Endothelial cell (in vitro differentiated cells): ENCODE data around the gene SHQ1. TPM values are rescaled to one million over a fixed set of nuclear protein-coding genes. Genes with fewer than 3 reads are reported as not detected.

ENCODE experiments used
- DNase-seq: peaks from one replicate; pipeline ENCODE4 v3.0.0; 2021; ENCODE audit warnings: low spot score
- H3K27ac Mint-ChIP-seq: one replicate; pipeline ENCODE4 v1.8.0; 2021; ENCODE audit warnings: mixed read lengths, inconsistent platforms; ENCODE audit not compliant: unreplicated experiment
- H3K27me3 Mint-ChIP-seq: one replicate; pipeline ENCODE4 v1.8.0; 2021; ENCODE audit warnings: mild to moderate bottlenecking, moderate library complexity, mixed read lengths, inconsistent platforms; ENCODE audit not compliant: unreplicated experiment
- H3K36me3 Mint-ChIP-seq: one replicate; pipeline ENCODE4 v1.8.0; 2021; ENCODE audit warnings: mild to moderate bottlenecking, low read depth, mixed read lengths, inconsistent platforms; ENCODE audit not compliant: unreplicated experiment
- H3K4me1 Mint-ChIP-seq: one replicate; pipeline ENCODE4 v1.8.0; 2021; ENCODE audit warnings: mild to moderate bottlenecking, mixed read lengths, inconsistent platforms; ENCODE audit not compliant: unreplicated experiment
- H3K4me3 Mint-ChIP-seq: one replicate; pipeline ENCODE4 v1.8.0; 2021; ENCODE audit warnings: mild to moderate bottlenecking, mixed read lengths, inconsistent platforms; ENCODE audit not compliant: unreplicated experiment
- H3K9me3 Mint-ChIP-seq: one replicate; pipeline ENCODE4 v1.8.0; 2021; ENCODE audit warnings: mixed read lengths, inconsistent platforms; ENCODE audit not compliant: unreplicated experiment
- total RNA-seq: library from RNA; stranded (reverse); fragmentation: NEBNext Ultra II Directional; extraction: Animal tissue kit (Norgen Biotek cat#: 25700); gene quantifications from one replicate; pipeline ENCODE4 v1.2.1, GENCODE V29; 2021; ENCODE audit not compliant: unreplicated experiment
- TF ChIP-seq, protein P1 (sequence below): fragments of 200-600 bp; sonication (generic); IDR thresholded peaks from one replicate; pipeline ENCODE4 v1.5.0; 2021; ENCODE audit warnings: antibody characterized with exemption; ENCODE audit not compliant: unreplicated experiment

The SHQ1 gene
- total RNA-seq, 1 donor from 2014 or later, result 26.9 TPM

DNA sequence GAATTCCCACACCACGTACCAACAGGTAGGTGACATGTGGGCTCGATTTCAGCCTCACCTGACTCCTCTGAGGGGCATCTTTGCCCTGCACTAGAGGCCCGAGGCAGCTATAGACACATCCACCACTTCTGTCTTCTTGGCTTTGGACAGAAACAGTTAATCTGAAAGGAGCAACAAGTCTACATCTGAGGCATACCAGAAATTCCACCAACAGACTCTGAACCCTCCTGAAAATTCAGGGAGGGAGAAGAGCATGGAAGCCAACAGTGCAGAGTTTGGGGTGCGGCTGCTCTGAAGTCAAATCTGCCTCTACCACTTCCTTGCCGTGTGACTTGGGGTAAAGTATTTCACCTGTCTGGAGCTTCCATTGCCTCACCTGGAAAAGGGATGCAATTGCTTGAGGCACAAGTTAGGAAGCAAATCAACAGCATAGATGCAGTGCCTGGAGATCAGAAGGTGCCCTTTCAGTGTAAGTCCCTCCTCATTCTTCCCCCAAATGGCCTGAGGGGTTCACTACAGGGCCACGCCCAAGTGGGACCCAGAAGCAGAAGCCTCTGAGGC lies 119.8 kb downstream of the SHQ1 start:
- H3K4me1 Mint-ChIP-seq, result peaks cover 28% of the 10 kb centered on the region
- H3K27me3 Mint-ChIP-seq, result peaks cover 2% of the 10 kb centered on the region
- peak overlapping the region; percentile 67 for H3K27ac Mint-ChIP-seq
- no peak for DNase-seq
- peaks cover 4% of the 10 kb centered on the region for H3K9me3 Mint-ChIP-seq
- H3K36me3 Mint-ChIP-seq, result peaks cover 5% of the 10 kb centered on the region
- TF ChIP-seq, protein P1, sequence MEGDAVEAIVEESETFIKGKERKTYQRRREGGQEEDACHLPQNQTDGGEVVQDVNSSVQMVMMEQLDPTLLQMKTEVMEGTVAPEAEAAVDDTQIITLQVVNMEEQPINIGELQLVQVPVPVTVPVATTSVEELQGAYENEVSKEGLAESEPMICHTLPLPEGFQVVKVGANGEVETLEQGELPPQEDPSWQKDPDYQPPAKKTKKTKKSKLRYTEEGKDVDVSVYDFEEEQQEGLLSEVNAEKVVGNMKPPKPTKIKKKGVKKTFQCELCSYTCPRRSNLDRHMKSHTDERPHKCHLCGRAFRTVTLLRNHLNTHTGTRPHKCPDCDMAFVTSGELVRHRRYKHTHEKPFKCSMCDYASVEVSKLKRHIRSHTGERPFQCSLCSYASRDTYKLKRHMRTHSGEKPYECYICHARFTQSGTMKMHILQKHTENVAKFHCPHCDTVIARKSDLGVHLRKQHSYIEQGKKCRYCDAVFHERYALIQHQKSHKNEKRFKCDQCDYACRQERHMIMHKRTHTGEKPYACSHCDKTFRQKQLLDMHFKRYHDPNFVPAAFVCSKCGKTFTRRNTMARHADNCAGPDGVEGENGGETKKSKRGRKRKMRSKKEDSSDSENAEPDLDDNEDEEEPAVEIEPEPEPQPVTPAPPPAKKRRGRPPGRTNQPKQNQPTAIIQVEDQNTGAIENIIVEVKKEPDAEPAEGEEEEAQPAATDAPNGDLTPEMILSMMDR, result no peak
- no peak overlapping the region for H3K4me3 Mint-ChIP-seq

DNA sequence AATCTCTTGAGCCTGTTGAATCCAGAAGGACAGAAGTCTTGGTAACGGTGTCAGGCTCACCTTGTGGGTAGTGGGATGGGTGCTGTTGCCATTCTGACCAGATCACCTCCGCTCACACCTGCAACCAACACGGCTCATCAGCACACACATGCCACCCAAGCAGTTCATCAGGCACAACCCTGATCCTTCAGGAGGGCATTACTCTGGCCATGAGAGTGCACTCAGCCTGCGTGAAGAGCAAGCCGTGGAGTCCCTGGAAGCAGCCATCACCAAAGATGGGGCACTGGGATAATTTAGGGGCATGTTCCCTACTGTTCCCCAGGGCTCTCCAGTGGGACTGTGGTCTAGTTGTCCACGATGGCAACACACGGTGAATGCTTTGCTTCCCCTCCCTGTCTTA lies 120.5 kb downstream of the SHQ1 start:
- Mint-ChIP-seq H3K27me3 (peaks cover 3% of the 10 kb centered on the region), H3K4me3 (no peak overlapping the region), H3K4me1 (peaks cover 31% of the 10 kb centered on the region), H3K36me3 (no peaks in the 10 kb centered on the region), H3K27ac (peak overlapping the region; percentile 94), H3K9me3 (peaks cover 4% of the 10 kb centered on the region)
- TF ChIP-seq, protein P1, result no peak
- DNase-seq, result no peak

DNA sequence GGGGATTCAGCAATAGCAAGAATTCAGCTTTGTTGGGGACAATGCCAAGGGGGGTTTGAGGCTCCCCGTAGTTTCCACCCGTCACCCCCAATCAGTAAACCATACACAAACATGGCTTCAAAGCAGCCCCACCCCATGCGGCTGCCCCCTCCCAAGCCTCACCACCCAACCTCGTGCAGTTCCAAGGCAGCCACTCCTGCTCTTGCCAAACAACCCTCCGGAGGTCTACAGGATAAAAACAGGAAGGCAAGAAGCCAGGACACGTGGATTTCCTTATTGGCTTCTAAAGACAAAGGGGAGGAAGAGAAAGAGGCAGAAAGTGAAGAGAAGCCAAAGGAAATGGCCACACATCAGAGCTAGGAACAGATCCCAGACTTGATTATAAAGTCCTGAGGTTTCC lies 121.1 kb downstream of the SHQ1 start:
- Mint-ChIP-seq H3K27ac (peak overlapping the region; percentile 94), H3K9me3 (peaks cover 4% of the 10 kb centered on the region), H3K4me3 (no peak overlapping the region), H3K27me3 (peaks cover 3% of the 10 kb centered on the region), H3K36me3 (no peaks in the 10 kb centered on the region), H3K4me1 (peaks cover 31% of the 10 kb centered on the region)
- DNase-seq, result peak; percentile 17
- TF ChIP-seq, protein P1, result no peak

DNA sequence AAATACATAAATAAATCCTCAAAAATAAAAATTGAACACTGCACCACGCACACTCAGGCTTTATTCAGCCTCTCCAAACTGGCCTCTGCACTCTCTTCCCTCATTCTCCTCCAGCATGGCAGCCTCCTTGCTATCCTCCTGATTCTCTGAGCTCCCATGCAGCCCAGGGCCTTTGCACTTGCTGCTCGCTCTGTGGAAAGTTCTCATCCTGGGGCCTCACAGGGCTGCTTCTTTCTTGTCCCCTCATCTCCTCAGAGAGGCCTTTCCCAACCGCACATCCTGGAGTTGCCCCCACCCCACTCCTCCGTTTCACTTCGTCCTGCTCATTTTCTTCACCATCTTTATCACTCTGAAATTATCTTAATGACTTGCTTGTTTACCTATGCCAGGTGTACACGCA lies 123.0 kb downstream of the SHQ1 start:
- Mint-ChIP-seq H3K4me1 (peaks cover 36% of the 10 kb centered on the region), H3K4me3 (peak overlapping the region; percentile 3), H3K27ac (peak overlapping the region; percentile 48), H3K27me3 (peaks cover 8% of the 10 kb centered on the region), H3K36me3 (no peaks in the 10 kb centered on the region), H3K9me3 (peaks cover 4% of the 10 kb centered on the region)
- no peak for DNase-seq
- TF ChIP-seq, protein P1, result no peak

DNA sequence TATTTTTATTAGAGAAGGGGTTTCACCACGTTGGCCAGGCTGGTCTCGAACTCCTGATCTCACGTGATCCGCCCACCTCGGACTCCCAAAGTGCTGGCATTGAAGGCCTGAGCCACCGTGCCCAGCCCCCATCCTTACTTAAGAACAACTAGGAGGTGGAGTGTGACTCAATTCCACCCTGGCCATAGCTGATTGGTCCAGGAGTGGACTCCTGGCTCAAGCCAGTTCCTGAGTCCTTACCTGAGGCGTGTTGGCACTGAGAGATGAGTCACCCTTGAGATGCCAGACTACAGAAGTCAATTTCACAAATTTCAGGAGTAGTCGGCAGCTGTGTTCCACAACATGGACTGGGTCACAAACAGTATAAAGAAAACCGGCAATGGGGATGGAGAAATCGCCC lies 124.2 kb downstream of the SHQ1 start:
- H3K9me3 Mint-ChIP-seq, result peaks cover 4% of the 10 kb centered on the region
- H3K27ac Mint-ChIP-seq, result no peak overlapping the region
- TF ChIP-seq, protein P1, result no peak
- peaks cover 8% of the 10 kb centered on the region for H3K27me3 Mint-ChIP-seq
- no peak overlapping the region for H3K4me3 Mint-ChIP-seq
- DNase-seq, result no peak
- peaks cover 33% of the 10 kb centered on the region for H3K4me1 Mint-ChIP-seq
- H3K36me3 Mint-ChIP-seq, result no peaks in the 10 kb centered on the region
